Ovary (tissue), 3 donors: ENCODE data around the gene GALNT17.

ENCODE experiments used
- CTCF ChIP-seq, 3 donors: fragments of 450-650 bp in 2 of 3; fragments of 200-600 bp in 1 of 3; IDR thresholded peaks; one replicate each; pipeline versions ENCODE4 v1.5.1 to v1.8.0; 2016 to 2022; ENCODE audit warnings: antibody characterized with exemption in 3 of 3, mild to moderate bottlenecking in 1 of 3
- EP300 ChIP-seq: sonication (generic); formaldehyde crosslinking; IDR thresholded peaks from one replicate; pipeline ENCODE4 v1.6.1; 2017; ENCODE audit warnings: antibody characterized with exemption
- POLR2A ChIP-seq: fragments of 450-650 bp; IDR thresholded peaks from one replicate; pipeline ENCODE4 v1.6.1; 2017; ENCODE audit warnings: antibody characterized with exemption, mild to moderate bottlenecking, moderate library complexity
- donor health status: DM: no; HTN: no; CAD: no.

- TF ChIP-seq POLR2A (no peak), CTCF (IDR thresholded peaks at IDR 0.05) (no peak), EP300 (no peak)
Observed at GRCh38 chr7:71393661-71394060, 261.7 kb downstream of the GALNT17 start.
